22Rv1 (cell line): ENCODE data around the gene P2RY8.
"Not testable (repeated sequence)": the region's sequence is repeated elsewhere in the genome, so short reads cannot be mapped to it uniquely, and the experiment has no call there.

Source experiments
- H3K27ac ChIP-seq: fragments of 450-650 bp; 2 replicates; pipeline ENCODE4 v1.5.1; 2017
- ZFX ChIP-seq: fragments of 450-650 bp; IDR thresholded peaks from 2 replicates; pipeline ENCODE4 v1.6.1; 2017; ENCODE audit warnings: antibody characterized with exemption, borderline replicate concordance
- TF ChIP-seq, protein P1 (sequence below): fragments of 450-650 bp; IDR thresholded peaks from 2 replicates; pipeline ENCODE4 v1.5.1; 2017; ENCODE audit warnings: mild to moderate bottlenecking

P2RY8 gene

DNA sequence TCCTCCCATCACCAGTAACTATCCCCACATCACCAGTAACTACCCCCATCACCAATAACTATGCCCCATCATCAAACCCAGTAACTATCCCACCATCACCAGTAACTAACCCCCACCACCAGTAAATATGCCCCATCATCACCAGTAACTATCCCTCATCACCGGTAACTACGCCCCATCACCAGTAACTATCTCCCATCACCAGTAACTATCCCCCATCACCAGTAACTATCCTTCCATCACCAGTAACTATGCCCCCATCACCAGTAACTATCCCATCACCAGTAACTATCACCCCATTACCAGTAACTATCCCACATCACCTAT, 87.2 kb downstream of the P2RY8 start:
- H3K27ac ChIP-seq: no peak overlapping the region
- no peak for TF ChIP-seq ZFX
- TF ChIP-seq, protein P1, sequence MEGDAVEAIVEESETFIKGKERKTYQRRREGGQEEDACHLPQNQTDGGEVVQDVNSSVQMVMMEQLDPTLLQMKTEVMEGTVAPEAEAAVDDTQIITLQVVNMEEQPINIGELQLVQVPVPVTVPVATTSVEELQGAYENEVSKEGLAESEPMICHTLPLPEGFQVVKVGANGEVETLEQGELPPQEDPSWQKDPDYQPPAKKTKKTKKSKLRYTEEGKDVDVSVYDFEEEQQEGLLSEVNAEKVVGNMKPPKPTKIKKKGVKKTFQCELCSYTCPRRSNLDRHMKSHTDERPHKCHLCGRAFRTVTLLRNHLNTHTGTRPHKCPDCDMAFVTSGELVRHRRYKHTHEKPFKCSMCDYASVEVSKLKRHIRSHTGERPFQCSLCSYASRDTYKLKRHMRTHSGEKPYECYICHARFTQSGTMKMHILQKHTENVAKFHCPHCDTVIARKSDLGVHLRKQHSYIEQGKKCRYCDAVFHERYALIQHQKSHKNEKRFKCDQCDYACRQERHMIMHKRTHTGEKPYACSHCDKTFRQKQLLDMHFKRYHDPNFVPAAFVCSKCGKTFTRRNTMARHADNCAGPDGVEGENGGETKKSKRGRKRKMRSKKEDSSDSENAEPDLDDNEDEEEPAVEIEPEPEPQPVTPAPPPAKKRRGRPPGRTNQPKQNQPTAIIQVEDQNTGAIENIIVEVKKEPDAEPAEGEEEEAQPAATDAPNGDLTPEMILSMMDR: no peak

DNA sequence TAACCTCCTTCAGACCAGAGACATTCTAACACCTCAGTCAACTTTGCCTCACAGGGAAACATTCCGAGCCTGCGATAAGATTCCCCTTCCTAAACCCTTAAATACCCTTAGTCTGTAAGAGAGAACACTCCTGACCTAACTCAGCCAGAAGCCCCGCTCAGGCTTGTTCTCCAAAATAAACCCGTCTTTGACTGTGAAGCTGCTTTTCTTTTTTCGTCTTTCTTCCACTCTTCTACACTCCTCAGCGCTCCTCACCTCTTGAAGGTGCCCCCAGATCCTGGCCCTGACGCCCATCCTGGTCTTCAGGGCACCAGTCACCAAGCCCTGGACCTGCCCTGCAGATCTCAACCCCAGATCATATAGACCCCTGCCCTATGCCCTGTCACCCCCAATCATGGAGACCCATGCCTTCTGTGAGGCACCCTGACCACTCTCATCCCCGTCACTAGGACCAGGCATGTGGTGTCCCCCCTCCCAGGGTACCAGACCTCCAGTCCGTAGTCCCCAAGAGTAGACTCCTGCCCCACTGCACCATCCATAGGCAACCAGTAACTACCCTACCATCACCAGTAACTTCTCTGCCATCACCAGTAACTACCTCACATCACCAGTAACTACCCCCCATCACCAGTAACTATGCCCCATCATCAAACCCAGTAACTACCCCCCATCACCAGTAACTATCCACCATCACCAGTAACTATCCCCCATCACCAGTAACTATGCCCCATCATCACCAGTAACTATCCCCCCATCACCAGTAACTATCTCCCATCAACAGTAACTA, 87.8 kb downstream of the P2RY8 start:
- no peak for TF ChIP-seq ZFX
- TF ChIP-seq, protein P1: no peak

DNA sequence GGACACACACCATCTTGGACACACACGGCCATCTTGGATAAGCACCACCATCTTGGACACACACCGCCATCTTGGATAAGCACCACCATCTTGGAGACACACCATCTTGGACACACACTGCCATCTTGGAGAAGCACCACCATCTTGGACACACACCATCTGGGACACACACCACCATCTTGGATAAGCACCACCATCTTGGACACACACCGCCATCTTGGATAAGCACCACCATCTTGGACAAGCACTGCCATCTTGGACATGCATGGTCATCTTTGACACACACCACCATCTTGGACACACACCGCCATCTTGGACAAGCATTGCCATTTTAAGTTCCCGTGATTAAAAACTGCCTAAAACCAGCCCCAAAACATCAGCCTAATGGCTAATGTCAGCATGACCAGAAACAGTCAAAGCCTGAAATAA, 88.4 kb downstream of the P2RY8 start:
- H3K27ac ChIP-seq: not testable (repeated sequence)

More for the DNA sequence above, 87.8 kb downstream of the P2RY8 start:
- H3K27ac ChIP-seq: no peak overlapping the region

DNA sequence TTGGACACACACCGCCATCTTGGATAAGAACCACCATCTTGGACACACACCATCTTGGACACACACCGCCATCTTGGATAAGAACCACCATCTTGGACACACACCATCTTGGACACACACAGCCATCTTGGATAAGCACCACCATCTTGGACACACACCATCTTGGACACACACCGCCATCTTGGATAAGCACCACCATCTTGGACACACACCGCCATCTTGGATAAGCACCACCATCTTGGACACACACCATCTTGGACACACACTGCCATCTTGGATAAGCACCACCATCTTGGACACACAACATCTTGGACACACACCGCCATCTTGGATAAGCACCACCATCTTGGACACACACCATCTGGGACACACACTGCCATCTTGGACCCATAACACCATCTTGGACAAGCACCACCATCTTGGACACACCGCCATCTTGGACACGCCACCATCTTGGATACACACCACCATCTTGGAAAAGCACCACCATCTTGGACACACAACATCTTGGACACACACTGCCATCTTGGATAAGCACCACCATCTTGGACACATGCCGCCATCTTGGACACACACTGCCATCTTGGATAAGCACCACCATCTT, 88.9 kb downstream of the P2RY8 start:
- not testable (repeated sequence) for H3K27ac ChIP-seq

DNA sequence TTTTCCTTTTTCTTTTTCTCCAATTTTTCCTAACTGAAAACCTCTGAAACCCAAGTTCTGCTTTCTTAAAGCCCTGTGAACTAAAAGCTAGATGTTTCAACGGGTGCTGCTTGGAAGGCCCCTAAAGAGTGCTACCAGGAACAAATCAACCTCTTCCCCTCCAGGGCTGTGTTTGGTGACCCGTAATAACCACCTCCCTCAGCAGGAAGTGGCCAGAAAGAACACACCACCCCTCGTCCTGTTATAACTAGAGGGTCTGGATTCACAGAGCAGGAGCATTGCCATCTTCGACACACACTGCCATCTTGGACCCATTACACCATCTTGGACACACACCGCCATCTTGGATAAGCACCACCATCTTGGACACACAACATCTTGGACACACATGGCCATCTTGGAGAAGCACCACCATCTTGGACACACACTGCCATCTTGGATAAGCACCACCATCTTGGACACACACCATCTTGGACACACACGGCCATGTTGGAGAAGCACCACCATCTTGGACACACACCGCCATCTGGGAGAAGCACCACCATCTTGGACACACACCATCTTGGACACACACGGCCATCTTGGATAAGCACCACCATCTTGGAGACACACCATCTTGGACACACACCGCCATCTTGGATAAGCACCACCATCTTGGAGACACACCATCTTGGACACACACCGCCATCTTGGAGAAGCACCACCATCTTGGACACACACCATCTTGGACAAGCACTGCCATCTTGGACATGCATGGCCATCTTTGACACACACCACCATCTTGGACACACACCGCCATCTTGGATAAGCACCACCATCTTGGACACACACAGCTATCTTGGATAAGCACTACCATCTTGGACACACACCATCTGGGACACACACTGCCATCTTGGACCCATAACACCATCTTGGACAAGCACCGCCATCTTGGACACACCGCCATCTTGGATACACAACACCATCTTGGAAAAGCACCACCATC, 89.7 kb downstream of the P2RY8 start:
- not testable (repeated sequence) for H3K27ac ChIP-seq

DNA sequence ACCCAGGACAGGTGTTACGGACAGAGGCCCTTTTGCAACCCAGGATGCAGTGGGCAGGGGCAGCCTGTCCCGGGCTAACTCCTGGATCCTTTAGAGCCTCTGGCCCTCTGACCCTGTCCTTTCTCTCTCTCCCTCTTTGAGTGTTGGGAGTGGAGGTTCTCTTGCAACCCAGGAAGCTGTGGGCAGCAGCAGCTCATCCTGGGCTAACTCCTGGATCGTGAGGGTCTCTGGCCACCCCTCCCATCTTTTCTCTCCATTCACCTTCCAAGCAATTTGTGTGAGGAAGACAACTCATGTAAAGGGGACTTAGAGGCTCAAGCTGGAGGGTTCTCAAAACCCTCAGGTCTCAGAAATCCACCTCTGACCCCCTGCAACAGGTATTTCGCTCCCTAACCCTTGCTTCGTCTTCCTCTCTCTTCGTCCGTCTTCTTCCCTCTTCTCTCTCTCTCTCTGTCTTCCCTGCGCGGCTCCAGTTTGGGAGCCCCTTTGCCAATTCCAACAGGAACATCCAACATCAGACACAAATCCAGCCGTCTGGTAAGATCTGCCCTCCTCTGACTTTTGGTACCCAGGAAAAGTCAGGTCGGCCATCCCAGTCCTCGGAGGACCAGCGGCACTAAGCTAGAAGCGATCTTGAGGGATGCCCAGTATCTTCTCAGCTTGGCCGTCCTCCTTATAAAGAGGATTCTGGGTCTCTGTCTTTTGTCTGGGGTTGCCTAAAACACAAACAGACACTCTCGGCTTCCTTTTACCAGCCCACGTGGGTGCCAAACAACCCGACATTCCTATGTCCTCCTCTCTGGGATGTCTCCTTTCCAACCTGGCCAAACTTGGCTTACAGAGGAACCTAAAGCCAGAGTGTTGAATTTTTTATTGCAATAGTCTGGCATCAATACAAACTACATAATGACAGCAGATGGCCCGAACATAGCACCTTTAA, 92.2 kb downstream of the P2RY8 start:
- no peak overlapping the region for H3K27ac ChIP-seq
- TF ChIP-seq ZFX: no peak
- TF ChIP-seq, protein P1: no peak

DNA sequence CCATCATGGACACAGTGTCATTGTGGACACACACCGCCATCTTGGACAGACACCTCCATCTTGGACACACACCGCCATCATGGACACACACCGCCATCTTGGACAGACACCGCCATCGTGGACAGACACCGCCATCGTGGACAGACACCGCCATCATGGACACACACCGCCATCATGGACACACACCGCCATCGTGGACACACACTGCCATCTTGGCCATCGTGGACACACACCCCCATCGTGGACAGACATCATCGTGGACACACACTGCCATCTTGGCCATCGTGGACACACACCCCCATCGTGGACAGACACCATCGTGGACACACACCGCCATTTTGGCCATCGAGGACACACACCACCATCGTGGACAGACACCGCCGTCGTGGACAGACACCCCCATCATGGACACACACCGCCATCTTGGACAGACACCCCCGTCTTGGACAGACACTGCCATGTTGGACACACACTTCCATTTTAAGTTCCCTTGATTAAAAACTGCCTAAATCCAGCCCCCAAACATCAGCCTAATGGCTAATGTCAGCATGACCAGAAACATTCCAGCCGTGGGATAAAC, 93.4 kb downstream of the P2RY8 start:
- no peak overlapping the region for H3K27ac ChIP-seq
- TF ChIP-seq ZFX: no peak
- TF ChIP-seq, protein P1: no peak

DNA sequence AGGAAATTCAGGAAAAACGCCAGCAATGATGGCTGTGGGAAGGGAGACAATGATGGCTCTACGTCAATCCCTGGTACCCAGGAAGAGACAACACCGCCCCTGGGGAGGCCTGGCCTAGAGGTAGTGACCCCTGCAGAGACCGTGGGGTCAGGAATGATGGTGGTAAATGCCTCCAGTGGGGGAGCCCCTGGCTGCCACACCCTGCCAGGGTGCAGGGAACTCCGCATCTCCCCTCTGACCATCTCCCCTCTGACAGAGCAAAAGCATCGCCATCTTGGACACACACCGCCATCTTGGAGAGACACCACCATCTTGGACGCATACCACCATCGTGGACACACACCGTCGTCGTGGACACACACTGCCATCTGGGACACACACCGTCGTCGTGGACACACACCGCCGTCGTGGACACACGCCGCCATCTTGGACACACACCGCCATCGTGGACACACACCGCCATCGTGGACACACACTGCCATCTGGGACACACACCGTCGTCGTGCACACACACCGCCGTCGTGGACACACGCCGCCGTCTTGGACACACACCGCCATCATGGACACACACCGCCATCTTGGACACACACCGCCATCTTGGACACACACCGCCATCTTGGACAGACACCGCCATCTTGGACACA, 94.1 kb downstream of the P2RY8 start:
- TF ChIP-seq, protein P1: no peak
- no peak for TF ChIP-seq ZFX
- H3K27ac ChIP-seq: no peak overlapping the region
